GM12872 (cell line): ENCODE data around the gene UBE2R2.

Source experiments
- CTCF ChIP-seq: IDR thresholded peaks from 3 replicates; pipeline ENCODE4 v1.5.1; 2011; ENCODE audit warnings: low read depth, mild to moderate bottlenecking, low read length, moderate library complexity; ENCODE audit not compliant: insufficient read depth

Gene UBE2R2

GRCh38 chr9:33924978-33925797 is 108.2 kb downstream of the UBE2R2 start:
- peak; percentile 72 for TF ChIP-seq CTCF

DNA sequence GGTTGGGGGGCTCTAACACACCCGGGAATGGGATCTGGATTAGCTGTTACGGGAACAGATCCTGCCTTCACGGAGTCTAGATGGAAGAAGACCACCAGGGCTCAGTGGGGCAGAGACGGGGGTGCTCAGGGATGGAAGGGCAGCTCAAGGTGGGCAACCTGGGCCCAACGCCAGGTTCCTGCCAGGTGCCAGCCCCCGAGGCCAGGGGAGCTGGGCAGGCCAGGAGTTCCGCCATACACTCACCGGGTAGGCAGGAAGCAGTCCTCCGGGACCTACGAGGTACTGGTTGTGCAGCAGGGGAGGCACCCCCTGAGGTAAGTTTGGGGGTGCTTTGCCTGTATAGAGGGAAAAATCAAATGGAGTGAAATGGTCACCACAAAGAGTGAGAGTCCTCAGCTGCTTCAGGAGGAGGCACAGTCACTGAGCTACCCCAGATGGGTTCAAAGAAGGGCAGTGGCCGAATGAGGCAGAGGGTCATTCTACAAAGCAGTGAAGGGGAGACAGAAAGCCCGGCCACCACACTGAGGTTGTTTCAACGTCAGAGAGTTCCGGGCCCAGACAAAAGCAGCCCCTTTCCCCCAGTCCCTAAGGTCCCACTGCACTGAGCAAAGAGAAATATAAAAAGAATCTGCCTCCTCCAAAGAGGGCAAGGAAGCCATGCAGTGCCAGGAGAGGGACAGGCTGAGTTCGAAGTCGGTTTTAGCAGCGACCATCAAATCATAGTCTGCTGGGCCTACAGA is 110.0 kb downstream of the UBE2R2 start:
- no peak for TF ChIP-seq CTCF

DNA sequence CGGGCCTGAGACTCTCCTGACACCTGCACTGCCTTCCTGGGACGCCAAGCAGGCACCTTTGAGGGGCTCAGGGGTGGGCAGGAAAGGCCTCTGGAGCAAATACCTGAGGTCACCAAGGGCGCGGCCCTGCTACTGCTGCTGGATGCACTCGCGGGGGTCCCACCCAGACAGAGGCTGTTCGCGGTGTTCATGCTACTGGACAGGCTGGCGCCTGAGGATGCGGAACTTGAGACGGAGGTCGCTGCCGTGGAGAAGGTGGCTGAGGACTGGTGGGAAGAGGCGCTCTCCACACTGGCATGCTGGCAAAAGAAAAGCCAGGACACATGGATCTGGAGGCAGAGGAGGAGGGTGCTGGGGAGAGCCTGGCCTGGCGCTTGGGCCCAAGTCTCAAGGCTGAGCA is 110.7 kb downstream of the UBE2R2 start:
- TF ChIP-seq CTCF, result no peak

GRCh38 chr9:33931326-33931725 is 114.4 kb downstream of the UBE2R2 start:
- TF ChIP-seq CTCF, result no peak

GRCh38 chr9:33932078-33932807 is 115.3 kb downstream of the UBE2R2 start:
- no peak for TF ChIP-seq CTCF

GRCh38 chr9:33934188-33934878 is 117.4 kb downstream of the UBE2R2 start:
- no peak for TF ChIP-seq CTCF
